Measurements from ENCODE around the gene LDLRAD1.

The LDLRAD1 gene

DNA sequence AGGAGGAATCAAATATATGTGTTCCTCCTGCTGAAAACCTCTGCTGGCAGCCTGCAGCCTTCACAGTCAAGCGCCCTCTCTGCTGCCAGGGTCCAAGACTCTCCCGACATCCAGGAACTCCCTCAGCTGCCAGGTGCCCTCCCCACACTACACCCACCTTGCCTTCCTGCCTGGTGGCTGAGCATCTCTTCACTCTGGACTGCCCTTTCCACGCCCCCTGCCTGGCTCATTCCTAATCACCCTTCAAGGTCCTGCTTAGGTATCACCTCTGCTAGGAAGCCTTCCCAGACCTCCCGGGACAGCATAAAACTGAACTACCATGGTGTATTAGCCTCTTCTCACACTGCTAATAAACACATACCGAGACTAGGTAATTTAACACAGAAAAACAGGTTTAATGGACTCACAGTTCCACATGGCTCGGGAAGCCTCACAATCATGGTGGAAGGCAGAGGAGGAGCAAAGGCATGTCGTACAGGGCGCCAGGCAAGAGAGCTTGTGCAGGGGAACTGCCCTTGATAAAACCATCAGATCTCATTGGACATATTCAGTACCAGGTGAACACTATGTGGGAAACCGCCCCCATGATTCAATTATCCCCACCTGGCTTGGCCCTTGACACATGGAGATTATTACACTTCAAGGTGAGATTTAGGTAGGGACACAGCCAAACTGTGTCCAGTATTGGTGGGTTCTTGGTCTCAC is 15.3 kb downstream of the LDLRAD1 start:
- TF ChIP-seq SIN3A (IDR thresholded peaks at IDR 0.05; ENCODE audit: borderline replicate concordance, insufficient read depth, low read length) (no peak), FOXP2 (optimal IDR thresholded peaks at IDR 0.05; ENCODE audit: borderline replicate concordance, extremely low read depth, extremely low read length, insufficient read depth) (no peak), TAF1 (IDR thresholded peaks at IDR 0.05; ENCODE audit: borderline replicate concordance, insufficient read depth, low read length) (no peak), POLR2AphosphoS5 (IDR thresholded peaks at IDR 0.05; ENCODE audit: low read depth, low read length) (no peak)
- TF ChIP-seq, protein P1, sequence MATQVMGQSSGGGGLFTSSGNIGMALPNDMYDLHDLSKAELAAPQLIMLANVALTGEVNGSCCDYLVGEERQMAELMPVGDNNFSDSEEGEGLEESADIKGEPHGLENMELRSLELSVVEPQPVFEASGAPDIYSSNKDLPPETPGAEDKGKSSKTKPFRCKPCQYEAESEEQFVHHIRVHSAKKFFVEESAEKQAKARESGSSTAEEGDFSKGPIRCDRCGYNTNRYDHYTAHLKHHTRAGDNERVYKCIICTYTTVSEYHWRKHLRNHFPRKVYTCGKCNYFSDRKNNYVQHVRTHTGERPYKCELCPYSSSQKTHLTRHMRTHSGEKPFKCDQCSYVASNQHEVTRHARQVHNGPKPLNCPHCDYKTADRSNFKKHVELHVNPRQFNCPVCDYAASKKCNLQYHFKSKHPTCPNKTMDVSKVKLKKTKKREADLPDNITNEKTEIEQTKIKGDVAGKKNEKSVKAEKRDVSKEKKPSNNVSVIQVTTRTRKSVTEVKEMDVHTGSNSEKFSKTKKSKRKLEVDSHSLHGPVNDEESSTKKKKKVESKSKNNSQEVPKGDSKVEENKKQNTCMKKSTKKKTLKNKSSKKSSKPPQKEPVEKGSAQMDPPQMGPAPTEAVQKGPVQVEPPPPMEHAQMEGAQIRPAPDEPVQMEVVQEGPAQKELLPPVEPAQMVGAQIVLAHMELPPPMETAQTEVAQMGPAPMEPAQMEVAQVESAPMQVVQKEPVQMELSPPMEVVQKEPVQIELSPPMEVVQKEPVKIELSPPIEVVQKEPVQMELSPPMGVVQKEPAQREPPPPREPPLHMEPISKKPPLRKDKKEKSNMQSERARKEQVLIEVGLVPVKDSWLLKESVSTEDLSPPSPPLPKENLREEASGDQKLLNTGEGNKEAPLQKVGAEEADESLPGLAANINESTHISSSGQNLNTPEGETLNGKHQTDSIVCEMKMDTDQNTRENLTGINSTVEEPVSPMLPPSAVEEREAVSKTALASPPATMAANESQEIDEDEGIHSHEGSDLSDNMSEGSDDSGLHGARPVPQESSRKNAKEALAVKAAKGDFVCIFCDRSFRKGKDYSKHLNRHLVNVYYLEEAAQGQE (IDR thresholded peaks at IDR 0.05; ENCODE audit: insufficient read depth in 1 of 2, low read depth in 2 of 2, low read length in 2 of 2): no peak

DNA sequence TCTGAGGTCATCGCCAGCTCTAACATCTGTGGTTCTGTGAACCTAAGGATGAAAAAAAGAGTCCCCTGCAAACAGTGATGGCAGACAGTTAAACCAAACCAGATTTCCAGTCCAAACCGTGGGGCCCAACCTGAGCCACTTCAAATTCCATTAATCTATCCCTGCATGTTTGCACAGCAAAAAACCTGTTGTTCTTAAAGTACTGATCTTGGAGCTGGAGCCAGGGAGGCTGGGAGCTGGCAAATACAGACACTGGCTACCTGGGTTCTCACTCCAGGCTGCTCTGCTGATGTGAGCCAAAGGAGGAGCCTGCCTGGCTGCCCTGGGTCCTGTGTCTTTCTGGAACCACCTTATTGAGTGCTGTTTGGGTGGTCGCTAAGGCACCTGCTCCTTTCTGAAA is 16.4 kb downstream of the LDLRAD1 start:
- TF ChIP-seq POLR2AphosphoS5 (IDR thresholded peaks at IDR 0.05; ENCODE audit: low read depth, low read length) (no peak), FOXP2 (optimal IDR thresholded peaks at IDR 0.05; ENCODE audit: borderline replicate concordance, extremely low read depth, extremely low read length, insufficient read depth) (no peak), TAF1 (IDR thresholded peaks at IDR 0.05; ENCODE audit: borderline replicate concordance, insufficient read depth, low read length) (no peak), SIN3A (IDR thresholded peaks at IDR 0.05; ENCODE audit: borderline replicate concordance, insufficient read depth, low read length) (no peak)
- TF ChIP-seq, protein P1 (IDR thresholded peaks at IDR 0.05; ENCODE audit: insufficient read depth in 1 of 2, low read depth in 2 of 2, low read length in 2 of 2): no peak

- no peak for TF ChIP-seq POLR2AphosphoS5 (IDR thresholded peaks at IDR 0.05; ENCODE audit: low read depth, low read length)
- no peak for TF ChIP-seq TAF1 (IDR thresholded peaks at IDR 0.05; ENCODE audit: borderline replicate concordance, insufficient read depth, low read length)
- TF ChIP-seq FOXP2 (optimal IDR thresholded peaks at IDR 0.05; ENCODE audit: borderline replicate concordance, extremely low read depth, extremely low read length, insufficient read depth): no peak
- TF ChIP-seq, protein P1 (IDR thresholded peaks at IDR 0.05; ENCODE audit: insufficient read depth in 1 of 2, low read depth in 2 of 2, low read length in 2 of 2): no peak
- TF ChIP-seq SIN3A (IDR thresholded peaks at IDR 0.05; ENCODE audit: borderline replicate concordance, insufficient read depth, low read length): no peak
These were observed 18.1 kb downstream of the LDLRAD1 start for GRCh38 chr1:53999920-54000319.

- no peak for TF ChIP-seq POLR2AphosphoS5 (IDR thresholded peaks at IDR 0.05; ENCODE audit: low read depth, low read length)
- TF ChIP-seq, protein P1 (IDR thresholded peaks at IDR 0.05; ENCODE audit: insufficient read depth in 1 of 2, low read depth in 2 of 2, low read length in 2 of 2): no peak
- no peak for TF ChIP-seq TAF1 (IDR thresholded peaks at IDR 0.05; ENCODE audit: borderline replicate concordance, insufficient read depth, low read length)
- no peak for TF ChIP-seq SIN3A (IDR thresholded peaks at IDR 0.05; ENCODE audit: borderline replicate concordance, insufficient read depth, low read length)
- TF ChIP-seq FOXP2 (optimal IDR thresholded peaks at IDR 0.05; ENCODE audit: borderline replicate concordance, extremely low read depth, extremely low read length, insufficient read depth): no peak
These were observed 19.8 kb downstream of the LDLRAD1 start for GRCh38 chr1:53998223-53998622.
